Suppressor macrophage treated with lipopolysaccharide for 1 hour (primary cell): ENCODE measurements around the gene SELENOM.
"Not testable (repeated sequence)": the region's sequence is repeated elsewhere in the genome, so short reads cannot be mapped to it uniquely, and the experiment has no call there.

Experiments used
- DNase-seq, 3 donors: peaks; one replicate each; pipeline ENCODE4 v3.0.0-alpha.2; 2020 to 2022

Gene SELENOM

GRCh38 chr22:31089160-31090100, 17.9 kb downstream of the SELENOM start:
- peak; percentile 62 to 78 (median 67) for DNase-seq

- DNase-seq: no peak
Measured at GRCh38 chr22:31088233-31088986, 19.0 kb downstream of the SELENOM start.

DNA sequence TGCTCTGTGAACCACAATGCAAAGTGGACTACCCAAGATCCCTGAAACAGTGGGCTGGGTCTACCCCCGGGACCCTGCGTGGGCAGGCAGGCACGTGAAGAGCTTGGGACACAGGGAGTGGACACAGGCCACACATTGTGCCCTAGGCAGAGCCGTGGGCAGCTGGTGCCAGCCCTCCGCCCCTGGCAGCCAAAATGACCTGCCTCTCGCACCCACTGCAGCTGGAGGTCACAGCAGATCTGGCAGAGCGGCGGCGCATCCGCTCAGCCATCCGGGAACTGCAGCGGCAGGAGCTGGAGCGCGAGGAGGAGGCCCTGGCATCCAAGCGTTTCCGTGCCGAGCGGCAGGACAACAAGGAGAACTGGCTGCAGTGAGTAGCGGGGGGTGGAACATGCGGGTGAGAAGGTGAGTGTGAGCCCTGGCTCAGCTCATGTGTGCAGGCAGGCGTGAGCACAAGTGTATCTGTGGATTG, 19.6 kb downstream of the SELENOM start:
- DNase-seq: no peak

DNA sequence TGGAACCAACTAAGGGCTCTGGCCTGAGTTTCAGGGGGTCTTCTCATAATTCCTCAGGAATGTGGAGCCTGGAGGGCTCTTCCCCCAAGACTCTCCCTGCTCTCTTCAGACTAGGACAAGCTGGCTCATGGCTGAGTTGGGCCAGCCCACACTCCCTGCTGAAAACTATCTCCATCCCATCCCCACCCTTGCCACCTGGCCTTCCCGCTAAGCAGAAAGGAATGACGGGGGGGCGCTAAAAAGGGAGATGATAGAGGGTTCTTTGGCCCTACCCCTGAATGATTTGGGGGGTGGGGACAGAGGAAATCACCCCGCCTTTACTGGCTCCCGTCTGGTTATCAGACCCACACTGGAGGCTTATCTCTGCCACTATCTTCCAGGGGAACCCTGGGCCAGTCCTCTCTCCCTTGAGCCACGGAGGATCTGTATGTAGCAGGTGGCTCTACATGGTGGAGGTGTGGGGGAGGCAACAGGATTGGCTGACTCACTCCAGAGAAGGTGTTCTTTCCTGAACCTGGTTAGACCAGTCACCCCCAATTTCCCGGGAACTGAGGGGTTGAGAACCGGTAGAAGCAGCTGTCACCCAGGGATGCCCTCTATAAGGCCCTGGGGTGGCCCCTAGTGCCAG, 20.6 kb downstream of the SELENOM start:
- no peak for DNase-seq

DNA sequence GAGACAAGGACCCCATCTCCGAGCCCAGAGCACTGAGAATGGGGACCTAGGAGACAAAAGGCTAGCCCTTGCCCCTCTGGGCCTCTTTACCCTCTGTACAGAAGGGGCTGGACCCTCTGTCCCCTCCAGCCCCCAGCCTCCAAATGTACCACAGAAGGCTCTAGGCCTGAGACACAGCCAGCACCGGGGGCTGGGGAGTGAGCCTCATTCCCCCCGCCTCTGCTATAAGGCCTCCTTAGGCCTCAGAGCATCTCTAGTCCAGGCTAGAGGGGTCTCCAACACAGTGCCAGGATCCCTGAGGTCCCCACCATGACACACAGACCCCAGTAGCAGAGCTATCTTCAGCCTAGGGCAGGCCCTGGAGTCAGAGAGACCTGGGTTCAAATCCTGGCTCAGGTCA, 21.4 kb downstream of the SELENOM start:
- DNase-seq: no peak

GRCh38 chr22:31085493-31085824, 21.9 kb downstream of the SELENOM start:
- peak in 1 of 3 donors; percentile 54 for DNase-seq

DNA sequence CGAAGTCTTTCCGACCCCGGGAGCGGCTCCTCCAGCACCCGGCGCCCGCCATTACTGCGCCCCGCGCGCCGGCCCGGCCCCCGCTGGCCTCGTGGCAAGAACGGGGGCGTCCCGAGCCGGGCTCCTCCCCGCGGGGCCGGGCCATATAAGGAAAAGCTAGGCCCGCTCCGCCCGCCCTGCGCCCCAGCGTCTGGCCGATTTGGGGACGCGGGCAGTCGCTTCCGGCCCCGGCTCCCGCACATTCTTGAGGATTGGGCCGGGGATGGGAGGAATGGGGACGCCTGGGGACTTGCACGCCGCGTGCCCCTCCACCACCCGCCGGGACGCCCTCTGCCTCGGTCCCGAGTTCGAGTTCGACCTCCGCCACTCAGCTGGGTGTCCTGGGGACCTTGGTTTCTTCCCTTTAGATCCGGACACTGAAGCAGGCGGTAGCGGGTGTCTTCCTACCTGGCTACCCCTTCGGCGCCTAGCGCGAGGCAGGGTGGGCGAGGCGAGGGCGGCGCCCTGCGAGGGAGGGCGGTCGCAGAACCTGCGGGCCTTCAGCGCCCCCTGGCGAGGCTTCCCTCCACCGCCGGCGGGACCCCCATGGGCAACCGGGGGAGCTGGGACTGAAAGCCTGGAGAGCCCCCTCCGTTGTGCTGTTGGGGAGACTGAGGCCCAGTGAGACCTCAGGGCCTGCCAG, 22.4 kb downstream of the SELENOM start:
- DNase-seq: peak; percentile 88 to 97 (median 95)

DNA sequence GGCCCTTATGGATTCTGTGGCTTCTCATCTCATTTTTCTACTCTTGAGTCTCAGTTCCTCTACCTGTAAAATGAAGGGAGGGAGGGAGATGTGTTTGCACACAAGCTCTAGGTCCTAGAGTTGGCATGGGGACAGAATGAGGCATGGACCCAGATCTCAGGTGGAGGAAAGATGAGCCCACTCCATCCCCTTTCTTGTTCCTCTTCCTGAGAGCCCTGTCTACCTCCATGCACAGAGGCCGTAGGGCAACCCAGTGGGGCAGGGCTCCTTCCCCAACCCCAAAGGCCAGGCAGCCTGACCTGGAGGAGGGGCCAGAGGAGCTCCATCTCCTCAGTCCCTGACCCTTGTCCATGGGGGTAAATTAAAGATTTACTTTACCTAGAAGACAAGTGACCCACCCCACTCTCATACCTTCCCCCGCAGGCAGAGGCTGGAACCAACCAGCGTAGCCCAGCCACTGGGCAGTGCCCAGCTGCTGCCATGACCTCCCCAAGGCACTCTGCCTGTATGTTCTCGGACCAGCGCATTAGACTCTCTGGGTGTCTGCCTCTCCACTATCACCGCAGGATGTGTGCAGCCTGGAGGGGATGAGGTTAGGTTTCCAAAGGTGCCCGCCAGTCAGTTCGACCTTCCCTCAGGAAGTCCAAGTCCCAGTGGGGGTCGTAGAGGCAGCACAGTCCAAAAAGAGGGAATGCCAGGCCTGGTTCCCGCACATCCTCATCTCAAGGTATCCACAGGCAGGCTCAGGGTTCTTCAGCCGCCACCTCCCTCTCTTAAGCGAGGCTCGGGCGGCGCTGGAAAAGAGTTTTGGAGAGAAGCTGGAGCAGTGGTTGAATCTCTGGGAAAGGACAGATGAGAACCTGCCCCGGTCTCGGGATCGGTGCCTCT, 23.2 kb downstream of the SELENOM start:
- DNase-seq: peak in 2 of 3 donors; percentile 12 to 20

- no peak for DNase-seq
Measured at GRCh38 chr22:31083377-31083768, 24.0 kb downstream of the SELENOM start.

GRCh38 chr22:31082606-31083376, 24.6 kb downstream of the SELENOM start:
- peak; percentile 36 to 72 (median 51) for DNase-seq

GRCh38 chr22:31081963-31082605, 25.3 kb downstream of the SELENOM start:
- peak; percentile 40 to 55 (median 45) for DNase-seq

DNA sequence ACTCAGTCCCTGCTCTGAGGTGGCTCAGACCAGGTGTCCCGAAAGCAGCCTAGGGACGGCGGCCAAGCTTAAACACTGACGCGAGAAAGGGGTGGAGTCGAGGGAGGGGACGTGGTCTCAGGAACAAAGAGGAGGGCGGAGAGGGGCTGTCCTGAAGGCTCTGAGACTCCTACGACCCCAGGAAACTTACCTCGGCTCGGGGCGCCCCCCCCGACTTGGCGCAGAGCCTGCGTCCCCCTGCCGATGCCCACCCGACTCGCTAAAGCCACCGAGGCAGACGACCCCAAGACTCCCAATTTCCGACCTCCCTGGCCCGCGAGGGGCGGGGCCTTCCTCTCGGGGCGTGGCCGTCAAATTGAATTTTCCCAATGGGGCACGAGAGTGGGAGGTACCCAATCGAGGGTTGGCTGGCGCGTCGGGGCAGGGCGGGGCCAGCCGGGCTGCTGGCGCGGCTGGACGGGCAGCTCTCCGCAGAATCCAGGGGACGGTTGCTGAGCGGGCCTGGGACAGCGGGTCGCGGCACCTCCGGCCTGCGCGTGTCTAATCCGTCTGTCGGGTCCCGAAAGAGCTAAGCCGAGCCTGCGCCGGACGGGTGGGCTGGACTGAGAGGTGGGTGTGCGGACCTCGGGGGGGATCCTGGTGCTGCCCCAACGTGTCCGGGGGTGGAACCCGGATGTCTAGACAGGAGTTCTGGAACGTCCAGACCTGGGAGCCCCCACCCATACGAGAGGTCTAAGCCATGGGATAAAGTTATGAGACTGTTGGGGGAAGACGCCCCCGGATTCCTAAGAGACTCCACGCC, 26.3 kb downstream of the SELENOM start, which contains the start of gene SMTN:
Gene SMTN, plus strand, starts transcription at position 471 of the 802 bp plus-strand sequence. CDS start 1,941 bp downstream, outside the sequence.
- DNase-seq: peak; percentile 92 to 95 (median 94)

DNA sequence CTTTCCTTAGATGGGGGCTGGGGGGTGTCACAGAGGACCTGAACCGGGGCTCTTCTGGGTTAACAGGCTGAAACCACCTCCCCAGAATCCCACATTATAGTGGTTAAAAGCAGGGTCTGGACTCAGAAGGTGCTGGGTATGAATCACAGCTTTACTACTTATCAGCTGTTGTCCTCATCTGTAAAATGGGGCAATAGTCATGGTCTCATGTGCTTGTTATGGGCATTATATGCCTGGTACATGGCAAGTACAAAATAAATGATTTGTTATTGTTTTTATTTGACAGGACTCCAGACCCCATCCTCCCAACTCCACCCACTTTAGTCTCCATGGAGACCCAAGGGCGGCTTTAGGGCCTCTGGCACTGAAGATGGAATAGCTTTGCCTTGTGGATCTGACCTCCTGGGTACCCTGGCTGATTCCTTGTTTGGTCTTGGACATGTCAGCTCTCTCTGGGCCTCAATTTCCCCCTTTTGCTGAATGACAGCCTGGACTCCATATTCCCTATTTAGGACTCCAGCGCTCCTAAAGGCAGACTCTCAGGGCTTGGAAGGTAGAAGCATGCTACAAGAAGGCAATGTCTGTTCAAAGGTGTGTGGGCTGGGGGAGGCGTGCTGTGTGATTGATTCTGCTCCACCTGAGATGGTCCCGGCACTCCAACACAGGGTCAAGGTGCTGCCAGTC, 27.1 kb downstream of the SELENOM start:
- no peak for DNase-seq

- DNase-seq: no peak
Measured at GRCh38 chr22:31079095-31079642, 28.2 kb downstream of the SELENOM start.

GRCh38 chr22:31078389-31078788, 29.0 kb downstream of the SELENOM start:
- not testable (repeated sequence) for DNase-seq

GRCh38 chr22:31077681-31078080, 29.7 kb downstream of the SELENOM start:
- no peak for DNase-seq

DNA sequence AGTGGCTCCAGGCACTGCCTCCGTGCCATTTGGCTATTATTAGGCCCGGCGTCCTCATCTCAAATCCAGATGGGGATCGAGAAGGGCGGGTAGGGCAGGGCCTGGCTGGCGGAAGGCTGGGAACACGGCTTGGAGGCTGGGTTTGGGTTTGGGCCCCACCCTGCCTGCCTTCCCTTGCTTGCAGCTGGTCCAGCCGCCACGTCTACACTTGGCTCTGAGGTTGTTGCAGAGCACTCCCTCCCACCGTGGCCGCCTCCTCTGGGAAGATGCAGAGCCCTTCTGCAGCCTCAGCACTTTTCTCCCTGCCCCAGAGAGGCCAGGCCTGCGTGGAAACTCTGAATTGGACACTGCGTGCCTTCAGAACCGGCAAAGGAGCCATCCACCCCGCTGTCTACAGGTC, 31.4 kb downstream of the SELENOM start:
- DNase-seq: no peak

- DNase-seq: not testable (repeated sequence)
Measured at GRCh38 chr22:31073545-31074145, 33.7 kb downstream of the SELENOM start.
